BJ (cell line): ENCODE results near the gene S100A16. TPM values are rescaled to one million over a fixed set of nuclear protein-coding genes. Genes with fewer than 3 reads are reported as not detected.

Source experiments
- CTCF ChIA-PET: fragments of 350-600 bp; formaldehyde crosslinking; extraction: SDS; loops from one replicate; lab custom pipeline; 2021; ENCODE audit warnings: antibody characterized with exemption, inconsistent platforms; lab: Yijun Ruan, JAX
- POLR2A ChIA-PET: fragments of 300-600 bp; sonication (Branson Sonifier 250); formaldehyde crosslinking; extraction: SDS; loops from one replicate; lab custom pipeline; 2021; ENCODE audit warnings: antibody characterized with exemption; lab: Charles Lee
- DNase-seq: peaks from one replicate; pipeline ENCODE4 v3.0.0-alpha.2; 2011; ENCODE audit warnings: low read depth
- H3K27me3 ChIP-seq: 2 replicates; pipeline ENCODE4 v1.6.0; 2011; ENCODE audit warnings: low read length; ENCODE audit not compliant: control insufficient read depth, insufficient read depth
- H3K36me3 ChIP-seq: 2 replicates; pipeline ENCODE4 v1.5.1; 2011; ENCODE audit warnings: low read length; ENCODE audit not compliant: control insufficient read depth, insufficient read depth
- H3K4me3 ChIP-seq: 2 replicates; pipeline ENCODE4 v1.5.1; 2011; ENCODE audit warnings: low read depth, mild to moderate bottlenecking, control low read depth, low read length
- CTCF ChIP-seq: IDR thresholded peaks from 2 replicates; pipeline ENCODE4 v1.5.1; 2011; ENCODE audit warnings: low read depth, mild to moderate bottlenecking, control low read depth, inconsistent platforms, low read length, moderate library complexity; ENCODE audit not compliant: insufficient read depth
- polyA plus RNA-seq: library from polyadenylated mRNA; depleted of rRNA; stranded (reverse); fragments of >200 nt; gene quantifications from 2 replicates; pipeline ENCODE4 v1.2.3, GENCODE V29; 2011; rRNA removed

The S100A16 gene
- polyA plus RNA-seq, 1 experiment = 699 TPM

GRCh38 chr1:153557877-153558276 lies 55.1 kb downstream of the S100A16 start:
- no peaks in the 10 kb centered on the region for H3K36me3 ChIP-seq
- CTCF ChIA-PET = interaction anchor here (0.9 to 1.2 kb wide), 2 partner anchors 10 to 13 kb away, joined by 3 read pairs; no protein-coding TSS in a partner anchor
- no peaks in the 10 kb centered on the region for H3K27me3 ChIP-seq
- POLR2A ChIA-PET = no interaction called here
- no peak for DNase-seq
- TF ChIP-seq CTCF = no peak
- no peak overlapping the region for H3K4me3 ChIP-seq

Other genes with a start within 250 kb of the S100A16 start
- gene S100A12, start 237.5 kb downstream of the S100A16 start, polyA plus RNA-seq = not detected in 2 replicates
- not detected in 2 replicates for gene S100A8, start 222.1 kb downstream of the S100A16 start, polyA plus RNA-seq
- not detected in 2 replicates for gene S100A7A, start 196.6 kb downstream of the S100A16 start, polyA plus RNA-seq
- gene S100A7, start 152.5 kb downstream of the S100A16 start, polyA plus RNA-seq = not detected in 2 replicates
- 1,222 and 1,308 TPM in 2 replicates for gene S100A6, start 77.1 kb downstream of the S100A16 start, polyA plus RNA-seq
- 0.28 and 0.40 TPM in 2 replicates for gene S100A5, start 72.2 kb downstream of the S100A16 start, polyA plus RNA-seq
- 529 and 797 TPM in 2 replicates for gene S100A4, start 67.3 kb downstream of the S100A16 start, polyA plus RNA-seq
- gene S100A3, start 63.9 kb downstream of the S100A16 start, polyA plus RNA-seq = 5.5 and 9.5 TPM in 2 replicates
- 2.0 and 2.7 TPM in 2 replicates for gene S100A2, start 47.3 kb downstream of the S100A16 start, polyA plus RNA-seq
- not detected in 2 replicates for gene S100A14, start 3.2 kb upstream of the S100A16 start, polyA plus RNA-seq
- gene S100A13, start 14.4 kb upstream of the S100A16 start, polyA plus RNA-seq = 310 and 313 TPM in 2 replicates
- 0.31 and 0.71 TPM in 2 replicates for gene S100A1, start 15.3 kb upstream of the S100A16 start, polyA plus RNA-seq
- gene CHTOP, start 20.9 kb upstream of the S100A16 start, polyA plus RNA-seq = 36.8 and 38.4 TPM in 2 replicates
- gene SNAPIN, start 45.6 kb upstream of the S100A16 start, polyA plus RNA-seq = 50.3 and 62.4 TPM in 2 replicates
- 182 and 213 TPM in 2 replicates for gene ILF2, start 57.9 kb upstream of the S100A16 start, polyA plus RNA-seq
- 0.02 TPM in 1 of 2 replicates, not detected in the other for gene NPR1, start 65.6 kb upstream of the S100A16 start, polyA plus RNA-seq
- gene INTS3, start 114.9 kb upstream of the S100A16 start, polyA plus RNA-seq = 38.8 and 52.8 TPM in 2 replicates
- 18.2 and 25.4 TPM in 2 replicates for gene SLC27A3, start 162.3 kb upstream of the S100A16 start, polyA plus RNA-seq